ENCODE data around the gene SOWAHA.

The SOWAHA gene

GRCh38 chr5:132829742-132830435, 16.8 kb downstream of the SOWAHA start:
- peak overlapping the region; percentile 50 for H3K4me3 ChIP-seq (ENCODE audit: low read depth, low read length)
- in situ Hi-C loops (cut with HindIII; ENCODE audit: low sequenced_read_pairs), result no loop called here
- peak; percentile 84 for TF ChIP-seq CTCF (IDR thresholded peaks at IDR 0.05; ENCODE audit: low read depth, low read length, missing control alignments)
- DNase-seq (ENCODE audit: low read depth), result no peak

DNA sequence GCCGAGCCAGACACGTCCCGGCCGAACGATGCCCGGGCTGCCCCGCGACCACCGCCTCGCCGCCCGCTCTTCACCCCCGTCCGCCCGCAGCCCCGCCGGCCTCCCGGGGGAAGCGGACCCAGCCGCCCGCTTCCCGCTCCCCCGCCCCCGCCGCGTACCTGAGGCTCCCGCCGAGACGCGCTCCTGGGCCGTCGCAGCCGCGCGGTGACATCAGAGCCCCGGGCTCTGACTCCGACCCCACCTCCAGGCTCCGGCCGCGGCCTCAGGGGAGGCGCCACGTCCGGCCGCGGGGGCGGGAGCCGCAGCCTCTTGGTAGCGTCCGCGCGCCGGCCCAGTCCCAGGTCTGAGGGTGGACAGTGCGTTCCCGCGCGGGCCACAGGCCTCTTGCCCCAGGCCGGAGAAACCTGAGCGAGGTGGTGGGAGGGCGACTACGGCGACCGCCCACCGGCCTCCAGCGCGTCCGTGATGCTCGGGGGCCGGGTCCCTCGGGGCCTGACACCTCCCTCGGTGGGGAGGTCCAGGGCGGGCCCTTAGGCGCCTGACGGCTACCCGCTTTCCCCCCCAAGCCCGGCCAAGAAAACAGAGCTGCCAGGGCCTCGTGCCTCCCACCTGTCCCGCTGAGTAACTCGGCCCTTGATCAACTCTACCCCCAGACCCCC, 17.5 kb downstream of the SOWAHA start, which contains the start of gene SHROOM1:
TSS of gene SHROOM1 (minus strand) at position 212 of the 659 bp plus-strand sequence. CDS start 4,507 bp downstream, outside the sequence.
- peak within 1 kb of the TSS; percentile 50 for H3K4me3 ChIP-seq (ENCODE audit: low read depth, low read length)
- no peak for DNase-seq (ENCODE audit: low read depth)
- TF ChIP-seq CTCF (IDR thresholded peaks at IDR 0.05; ENCODE audit: low read depth, low read length, missing control alignments), result no peak
- in situ Hi-C loops (cut with HindIII; ENCODE audit: low sequenced_read_pairs), result no loop called here

GRCh38 chr5:132831095-132831860, 18.2 kb downstream of the SOWAHA start:
- in situ Hi-C loops (cut with HindIII; ENCODE audit: low sequenced_read_pairs), result no loop called here
- no peak for TF ChIP-seq CTCF (IDR thresholded peaks at IDR 0.05; ENCODE audit: low read depth, low read length, missing control alignments)
- peak overlapping the region; percentile 50 for H3K4me3 ChIP-seq (ENCODE audit: low read depth, low read length)
- DNase-seq (ENCODE audit: low read depth), result no peak

DNA sequence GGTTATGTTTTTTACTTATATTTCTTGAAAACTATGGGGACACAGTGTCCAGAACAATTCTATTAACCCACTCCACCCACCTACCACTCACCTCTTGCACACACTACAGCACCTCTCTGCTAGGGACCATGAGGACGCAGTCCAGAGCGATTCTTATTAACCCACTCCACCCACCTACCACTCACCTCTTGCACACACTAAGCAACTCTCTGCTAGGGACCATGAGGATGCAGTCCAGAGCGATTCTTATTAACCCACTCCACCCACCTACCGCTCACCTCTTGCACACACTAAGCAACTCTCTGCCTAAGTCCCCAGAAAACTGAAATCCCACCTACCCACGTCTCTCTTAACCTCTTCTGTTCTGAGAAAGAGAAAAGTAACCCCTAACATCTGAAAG, 19.5 kb downstream of the SOWAHA start:
- H3K4me3 ChIP-seq (ENCODE audit: low read depth, low read length), result no peak overlapping the region
- TF ChIP-seq CTCF (IDR thresholded peaks at IDR 0.05; ENCODE audit: low read depth, low read length, missing control alignments), result no peak
- in situ Hi-C loops (cut with HindIII; ENCODE audit: low sequenced_read_pairs), result no loop called here
- DNase-seq (ENCODE audit: low read depth), result no peak

DNA sequence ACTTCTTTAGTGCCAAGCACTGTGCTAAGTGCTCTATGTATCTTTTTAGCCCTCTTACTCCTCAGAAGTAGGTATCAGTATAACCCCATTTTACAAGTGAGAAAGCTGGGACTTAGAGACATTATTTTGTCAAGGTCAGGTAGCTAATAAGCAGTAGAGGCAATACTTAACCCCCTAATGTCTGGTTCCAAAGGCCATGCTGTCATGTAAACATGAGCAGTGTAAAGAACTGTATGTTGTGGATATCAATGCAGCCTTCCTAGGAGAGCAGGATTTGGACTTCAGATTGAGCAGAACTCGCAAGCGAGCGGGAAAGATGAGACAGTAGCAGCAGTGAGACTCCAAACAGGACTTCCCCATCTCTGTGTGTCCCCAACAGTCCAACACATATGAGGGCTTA, 21.0 kb downstream of the SOWAHA start:
- TF ChIP-seq CTCF (IDR thresholded peaks at IDR 0.05; ENCODE audit: low read depth, low read length, missing control alignments), result no peak
- in situ Hi-C loops (cut with HindIII; ENCODE audit: low sequenced_read_pairs), result no loop called here
- DNase-seq (ENCODE audit: low read depth), result no peak
- H3K4me3 ChIP-seq (ENCODE audit: low read depth, low read length), result no peak overlapping the region

GRCh38 chr5:132836852-132837251, 23.8 kb downstream of the SOWAHA start:
- in situ Hi-C loops (cut with HindIII; ENCODE audit: low sequenced_read_pairs), result no loop called here
- no peak for TF ChIP-seq CTCF (IDR thresholded peaks at IDR 0.05; ENCODE audit: low read depth, low read length, missing control alignments)
- H3K4me3 ChIP-seq (ENCODE audit: low read depth, low read length), result no peak overlapping the region
- DNase-seq (ENCODE audit: low read depth), result no peak
